HepG2 (cell line): Measurements from ENCODE around the gene PDLIM7. TPM values are rescaled to one million over a fixed set of nuclear protein-coding genes. Genes with fewer than 3 reads are reported as not detected.

ENCODE experiments used
- CC2D1A ChIP-seq: sonication (generic); formaldehyde crosslinking; IDR thresholded peaks from 2 replicates; pipeline ENCODE4 v1.8.1; 2023; ENCODE audit warnings: mild to moderate bottlenecking, missing genetic modification reagents
- CEBPB ChIP-seq: IDR thresholded peaks from 2 replicates; pipeline ENCODE4 v1.6.1; 2011; ENCODE audit warnings: low read depth, low read length, improper control_type of control experiment, borderline replicate concordance
- CHCHD3 ChIP-seq: sonication (generic); formaldehyde crosslinking; IDR thresholded peaks from 2 replicates; pipeline ENCODE4 v1.8.0; 2022; ENCODE audit warnings: mild to moderate bottlenecking, missing genetic modification reagents, moderate library complexity
- JUND ChIP-seq: sonication (generic); formaldehyde crosslinking; IDR thresholded peaks from 2 replicates; pipeline ENCODE4 v1.8.0; 2022; ENCODE audit warnings: mild to moderate bottlenecking, missing genetic modification reagents
- NR2C2 ChIP-seq: sonication (generic); formaldehyde crosslinking; IDR thresholded peaks from 2 replicates; pipeline ENCODE4 v1.4.0; 2020; ENCODE audit warnings: missing genetic modification reagents, mild to moderate bottlenecking, moderate library complexity, borderline replicate concordance
- RARA ChIP-seq: IDR thresholded peaks from 2 replicates; pipeline ENCODE4 v1.6.1; 2016; ENCODE audit warnings: missing genetic modification reagents, missing compliant biosample characterization
- RCOR2 ChIP-seq: IDR thresholded peaks from 2 replicates; pipeline ENCODE4 v1.6.1; 2016; ENCODE audit warnings: missing biosample characterization, missing genetic modification reagents
- SNAI1 ChIP-seq: sonication (generic); formaldehyde crosslinking; IDR thresholded peaks from 2 replicates; pipeline ENCODE4 v1.5.0; 2020; ENCODE audit warnings: mild to moderate bottlenecking, missing genetic modification reagents, borderline replicate concordance
- XRCC5 ChIP-seq: fragments of 200-400 bp; formaldehyde crosslinking; optimal IDR thresholded peaks from 2 replicates; pipeline ENCODE3; 2017; ENCODE audit warnings: mild to moderate bottlenecking, low read length
- ZBTB7A ChIP-seq: sonication (generic); formaldehyde crosslinking; IDR thresholded peaks from 2 replicates; pipeline ENCODE4 v1.8.0; 2022; ENCODE audit warnings: mild to moderate bottlenecking, missing genetic modification reagents
- ZNF251 ChIP-seq: sonication (generic); formaldehyde crosslinking; IDR thresholded peaks from 2 replicates; pipeline ENCODE4 v1.9.0; 2021; ENCODE audit warnings: mild to moderate bottlenecking, missing genetic modification reagents
- ZNF253 ChIP-seq: sonication (generic); formaldehyde crosslinking; IDR thresholded peaks from 2 replicates; pipeline ENCODE4 v1.8.0; 2022; ENCODE audit warnings: mild to moderate bottlenecking, missing genetic modification reagents, borderline replicate concordance
- ZNF556 ChIP-seq: sonication (generic); formaldehyde crosslinking; IDR thresholded peaks from 2 replicates; pipeline ENCODE4 v1.4.0; 2020; ENCODE audit warnings: mild to moderate bottlenecking, missing genetic modification reagents, borderline replicate concordance
- ZNF619 ChIP-seq: sonication (generic); formaldehyde crosslinking; IDR thresholded peaks from 2 replicates; pipeline ENCODE4 v1.4.0; 2020; ENCODE audit warnings: mild to moderate bottlenecking, missing genetic modification reagents
- polyA plus RNA-seq, 8 experiments: library from polyadenylated mRNA; depleted of rRNA in 3 of 8; stranded (reverse) in 7 of 8; unstranded in 1 of 8; fragments of >200 nt; fragmentation: Illumina TruSeq in 4 of 8; extraction: Trizol in 4 of 8; gene quantifications; 2 replicates each; pipeline versions ENCODE4 v1.2.1 to v1.2.3, GENCODE V29; 2011 to 2016; ENCODE audit warnings: low read depth in 4 of 8, missing spikeins in 1 of 8, mixed read lengths in 1 of 8; ENCODE audit not compliant: insufficient read depth in 1 of 8
- total RNA-seq, 5 experiments: library from RNA; depleted of rRNA; stranded (reverse); fragments of >200 nt; fragmentation: Illumina TruSeq; extraction: Trizol; gene quantifications; 2 replicates each; pipeline ENCODE4 v1.2.3, GENCODE V29; 2016; ENCODE audit warnings: low read depth in 1 of 5
- TF ChIP-seq, protein P1 (sequence below): sonication (generic); formaldehyde crosslinking; IDR thresholded peaks from 2 replicates; pipeline ENCODE4 v1.5.0; 2020; ENCODE audit warnings: mild to moderate bottlenecking, missing genetic modification reagents, moderate library complexity
- TF ChIP-seq, protein P2 (sequence below): sonication (generic); formaldehyde crosslinking; IDR thresholded peaks from 2 replicates; pipeline ENCODE4 v1.4.0; 2020; ENCODE audit warnings: missing genetic modification reagents
- TF ChIP-seq, protein P3 (sequence below): sonication (generic); formaldehyde crosslinking; IDR thresholded peaks from 2 replicates; pipeline ENCODE4 v1.4.0; 2020; ENCODE audit warnings: missing genetic modification reagents
- TF ChIP-seq, protein P4 (sequence below), 2 experiments: sonication (generic) in 1 of 2; formaldehyde crosslinking in 1 of 2; IDR thresholded peaks; 2 replicates each; pipeline versions ENCODE4 v1.4.0 to v1.6.1; 2016 to 2020; ENCODE audit warnings: borderline replicate concordance in 1 of 2, low read depth in 1 of 2, mild to moderate bottlenecking in 1 of 2, missing genetic modification reagents in 1 of 2

PDLIM7 gene
- total and polyA plus RNA-seq, 2 of the 13 experiments (the other 11 are each of a cell fraction or from before 2014, with no cell fraction given), result 21.1 to 31.3 TPM

DNA sequence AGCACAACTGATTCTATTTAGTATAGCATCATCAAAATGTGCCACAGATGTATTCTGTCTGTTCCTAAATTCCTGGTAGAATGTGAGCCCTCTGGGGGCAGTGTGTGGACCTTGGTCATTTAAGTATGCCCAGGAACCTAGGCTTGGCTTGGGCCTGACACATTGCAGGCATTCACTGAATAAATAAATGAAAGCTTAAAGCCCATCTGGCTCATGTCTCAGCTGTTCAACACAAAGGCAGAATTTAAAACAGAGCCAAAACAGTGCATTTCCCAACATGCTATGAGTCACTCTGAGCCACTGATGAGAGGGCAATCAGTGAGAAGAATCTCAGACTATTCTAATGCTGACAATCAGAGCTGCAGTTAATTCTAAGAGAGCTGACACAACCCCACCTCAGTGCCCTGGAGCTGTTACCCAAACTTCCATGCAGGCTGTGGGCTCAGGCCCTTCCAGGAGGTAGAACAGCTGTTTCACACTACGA is 48.9 kb upstream of the PDLIM7 start (continued):
- 0 out of 2 replicates have a peak, but pooled peaks have one; percentile 47 for TF ChIP-seq ZNF556 (CRISPR knock-in tag)
- TF ChIP-seq, protein P1, sequence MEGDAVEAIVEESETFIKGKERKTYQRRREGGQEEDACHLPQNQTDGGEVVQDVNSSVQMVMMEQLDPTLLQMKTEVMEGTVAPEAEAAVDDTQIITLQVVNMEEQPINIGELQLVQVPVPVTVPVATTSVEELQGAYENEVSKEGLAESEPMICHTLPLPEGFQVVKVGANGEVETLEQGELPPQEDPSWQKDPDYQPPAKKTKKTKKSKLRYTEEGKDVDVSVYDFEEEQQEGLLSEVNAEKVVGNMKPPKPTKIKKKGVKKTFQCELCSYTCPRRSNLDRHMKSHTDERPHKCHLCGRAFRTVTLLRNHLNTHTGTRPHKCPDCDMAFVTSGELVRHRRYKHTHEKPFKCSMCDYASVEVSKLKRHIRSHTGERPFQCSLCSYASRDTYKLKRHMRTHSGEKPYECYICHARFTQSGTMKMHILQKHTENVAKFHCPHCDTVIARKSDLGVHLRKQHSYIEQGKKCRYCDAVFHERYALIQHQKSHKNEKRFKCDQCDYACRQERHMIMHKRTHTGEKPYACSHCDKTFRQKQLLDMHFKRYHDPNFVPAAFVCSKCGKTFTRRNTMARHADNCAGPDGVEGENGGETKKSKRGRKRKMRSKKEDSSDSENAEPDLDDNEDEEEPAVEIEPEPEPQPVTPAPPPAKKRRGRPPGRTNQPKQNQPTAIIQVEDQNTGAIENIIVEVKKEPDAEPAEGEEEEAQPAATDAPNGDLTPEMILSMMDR (CRISPR knock-in tag), result peak; percentile 36
- TF ChIP-seq CHCHD3, result no peak
- TF ChIP-seq, protein P2, sequence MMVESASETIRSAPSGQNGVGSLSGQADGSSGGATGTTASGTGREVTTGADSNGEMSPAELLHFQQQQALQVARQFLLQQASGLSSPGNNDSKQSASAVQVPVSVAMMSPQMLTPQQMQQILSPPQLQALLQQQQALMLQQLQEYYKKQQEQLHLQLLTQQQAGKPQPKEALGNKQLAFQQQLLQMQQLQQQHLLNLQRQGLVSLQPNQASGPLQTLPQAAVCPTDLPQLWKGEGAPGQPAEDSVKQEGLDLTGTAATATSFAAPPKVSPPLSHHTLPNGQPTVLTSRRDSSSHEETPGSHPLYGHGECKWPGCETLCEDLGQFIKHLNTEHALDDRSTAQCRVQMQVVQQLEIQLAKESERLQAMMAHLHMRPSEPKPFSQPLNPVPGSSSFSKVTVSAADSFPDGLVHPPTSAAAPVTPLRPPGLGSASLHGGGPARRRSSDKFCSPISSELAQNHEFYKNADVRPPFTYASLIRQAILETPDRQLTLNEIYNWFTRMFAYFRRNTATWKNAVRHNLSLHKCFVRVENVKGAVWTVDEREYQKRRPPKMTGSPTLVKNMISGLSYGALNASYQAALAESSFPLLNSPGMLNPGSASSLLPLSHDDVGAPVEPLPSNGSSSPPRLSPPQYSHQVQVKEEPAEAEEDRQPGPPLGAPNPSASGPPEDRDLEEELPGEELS, result 0 out of 2 replicates have a peak, but pooled peaks have one; percentile 27
- TF ChIP-seq CC2D1A, result no peak
- TF ChIP-seq ZNF251 (CRISPR knock-in tag), result no peak
- 0 out of 2 replicates have a peak, but pooled peaks have one; percentile 33 for TF ChIP-seq RCOR2 (CRISPR knock-in tag)
- TF ChIP-seq ZNF619 (CRISPR knock-in tag), result no peak
- no peak for TF ChIP-seq ZNF253 (CRISPR knock-in tag)
- peak; percentile 84 for TF ChIP-seq CEBPB
- no peak for TF ChIP-seq ZBTB7A (CRISPR knock-in tag)
- peak; percentile 69 for TF ChIP-seq JUND (CRISPR knock-in tag)
- TF ChIP-seq, protein P3, sequence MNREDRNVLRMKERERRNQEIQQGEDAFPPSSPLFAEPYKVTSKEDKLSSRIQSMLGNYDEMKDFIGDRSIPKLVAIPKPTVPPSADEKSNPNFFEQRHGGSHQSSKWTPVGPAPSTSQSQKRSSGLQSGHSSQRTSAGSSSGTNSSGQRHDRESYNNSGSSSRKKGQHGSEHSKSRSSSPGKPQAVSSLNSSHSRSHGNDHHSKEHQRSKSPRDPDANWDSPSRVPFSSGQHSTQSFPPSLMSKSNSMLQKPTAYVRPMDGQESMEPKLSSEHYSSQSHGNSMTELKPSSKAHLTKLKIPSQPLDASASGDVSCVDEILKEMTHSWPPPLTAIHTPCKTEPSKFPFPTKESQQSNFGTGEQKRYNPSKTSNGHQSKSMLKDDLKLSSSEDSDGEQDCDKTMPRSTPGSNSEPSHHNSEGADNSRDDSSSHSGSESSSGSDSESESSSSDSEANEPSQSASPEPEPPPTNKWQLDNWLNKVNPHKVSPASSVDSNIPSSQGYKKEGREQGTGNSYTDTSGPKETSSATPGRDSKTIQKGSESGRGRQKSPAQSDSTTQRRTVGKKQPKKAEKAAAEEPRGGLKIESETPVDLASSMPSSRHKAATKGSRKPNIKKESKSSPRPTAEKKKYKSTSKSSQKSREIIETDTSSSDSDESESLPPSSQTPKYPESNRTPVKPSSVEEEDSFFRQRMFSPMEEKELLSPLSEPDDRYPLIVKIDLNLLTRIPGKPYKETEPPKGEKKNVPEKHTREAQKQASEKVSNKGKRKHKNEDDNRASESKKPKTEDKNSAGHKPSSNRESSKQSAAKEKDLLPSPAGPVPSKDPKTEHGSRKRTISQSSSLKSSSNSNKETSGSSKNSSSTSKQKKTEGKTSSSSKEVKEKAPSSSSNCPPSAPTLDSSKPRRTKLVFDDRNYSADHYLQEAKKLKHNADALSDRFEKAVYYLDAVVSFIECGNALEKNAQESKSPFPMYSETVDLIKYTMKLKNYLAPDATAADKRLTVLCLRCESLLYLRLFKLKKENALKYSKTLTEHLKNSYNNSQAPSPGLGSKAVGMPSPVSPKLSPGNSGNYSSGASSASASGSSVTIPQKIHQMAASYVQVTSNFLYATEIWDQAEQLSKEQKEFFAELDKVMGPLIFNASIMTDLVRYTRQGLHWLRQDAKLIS (CRISPR knock-in tag), result no peak
- TF ChIP-seq, protein P4, sequence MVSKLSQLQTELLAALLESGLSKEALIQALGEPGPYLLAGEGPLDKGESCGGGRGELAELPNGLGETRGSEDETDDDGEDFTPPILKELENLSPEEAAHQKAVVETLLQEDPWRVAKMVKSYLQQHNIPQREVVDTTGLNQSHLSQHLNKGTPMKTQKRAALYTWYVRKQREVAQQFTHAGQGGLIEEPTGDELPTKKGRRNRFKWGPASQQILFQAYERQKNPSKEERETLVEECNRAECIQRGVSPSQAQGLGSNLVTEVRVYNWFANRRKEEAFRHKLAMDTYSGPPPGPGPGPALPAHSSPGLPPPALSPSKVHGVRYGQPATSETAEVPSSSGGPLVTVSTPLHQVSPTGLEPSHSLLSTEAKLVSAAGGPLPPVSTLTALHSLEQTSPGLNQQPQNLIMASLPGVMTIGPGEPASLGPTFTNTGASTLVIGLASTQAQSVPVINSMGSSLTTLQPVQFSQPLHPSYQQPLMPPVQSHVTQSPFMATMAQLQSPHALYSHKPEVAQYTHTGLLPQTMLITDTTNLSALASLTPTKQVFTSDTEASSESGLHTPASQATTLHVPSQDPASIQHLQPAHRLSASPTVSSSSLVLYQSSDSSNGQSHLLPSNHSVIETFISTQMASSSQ (IDR thresholded peaks at IDR 0.05; ENCODE audit: low read depth), result no peak
- TF ChIP-seq, protein P4 (CRISPR knock-in tag; IDR thresholded peaks at IDR 0.05; ENCODE audit: borderline replicate concordance), result peak; percentile 35; the same call in 1 of the 2 replicates
- TF ChIP-seq XRCC5, result no peak
- TF ChIP-seq NR2C2 (CRISPR knock-in tag), result peak; percentile 62
- TF ChIP-seq RARA, result 0 out of 2 replicates have a peak, but pooled peaks have one; percentile 43
- no peak for TF ChIP-seq SNAI1 (CRISPR knock-in tag)
